OCI-LY1 (cell line): ENCODE results near the gene COLQ.

Experiments
- H2AFZ ChIP-seq: fragments of 200-600 bp; sonication (generic), shearing (Covaris generic); 2 replicates; pipeline ENCODE4 v1.6.0; 2014; ENCODE audit warnings: antibody characterized with exemption, mild to moderate bottlenecking, low read length
- H3F3A ChIP-seq: fragments of 200-600 bp; sonication (generic), shearing (Covaris generic); 2 replicates; pipeline ENCODE4 v1.6.0; 2014; ENCODE audit warnings: mild to moderate bottlenecking, antibody characterized with exemption, low read length, moderate library complexity; ENCODE audit not compliant: insufficient read depth
- H3K27ac ChIP-seq: fragments of 200-600 bp; sonication (generic); 2 replicates; pipeline ENCODE4 v1.5.1; 2014; ENCODE audit warnings: low read length, mixed run types, mild to moderate bottlenecking, low read depth; ENCODE audit not compliant: poor library complexity, severe bottlenecking
- H3K27me3 ChIP-seq: fragments of 200-600 bp; sonication (generic); 2 replicates; pipeline ENCODE4 v1.6.0; 2014; ENCODE audit warnings: antibody characterized with exemption, mild to moderate bottlenecking, low read length, moderate library complexity; ENCODE audit not compliant: insufficient read depth
- H3K36me3 ChIP-seq: fragments of 200-600 bp; sonication (generic); 2 replicates; pipeline ENCODE4 v1.6.1; 2014; ENCODE audit warnings: mild to moderate bottlenecking, antibody characterized with exemption, low read length, moderate library complexity, mixed read lengths; ENCODE audit not compliant: insufficient read depth
- H3K4me1 ChIP-seq: fragments of 200-600 bp; sonication (generic); 2 replicates; pipeline ENCODE4 v1.5.1; 2014; ENCODE audit warnings: mild to moderate bottlenecking, low read length, moderate library complexity; ENCODE audit not compliant: insufficient read depth, severe bottlenecking
- H3K4me2 ChIP-seq: fragments of 200-600 bp; sonication (generic), shearing (Covaris generic); 2 replicates; pipeline ENCODE4 v1.6.1; 2014; ENCODE audit warnings: low read length
- H3K4me3 ChIP-seq: fragments of 200-600 bp; sonication (generic); 2 replicates; pipeline ENCODE4 v1.5.1; 2014; ENCODE audit warnings: low read length, low read depth, mild to moderate bottlenecking, mixed read lengths; ENCODE audit not compliant: poor library complexity, severe bottlenecking
- H3K79me2 ChIP-seq: fragments of 200-600 bp; shearing (Covaris generic); 2 replicates; pipeline ENCODE4 v1.6.1; 2016; ENCODE audit warnings: mixed run types, low read length, mixed read lengths; ENCODE audit not compliant: insufficient read depth
- H3K9ac ChIP-seq: fragments of 200-600 bp; sonication (generic), shearing (Covaris generic); 2 replicates; pipeline ENCODE4 v1.6.1; 2014; ENCODE audit warnings: mild to moderate bottlenecking, low read length, mixed read lengths
- H3K9me2 ChIP-seq: fragments of 200-600 bp; sonication (generic), shearing (Covaris generic); 2 replicates; pipeline ENCODE4 v1.6.1; 2014; ENCODE audit warnings: low read depth, mild to moderate bottlenecking, low read length, mixed read lengths
- H3K9me3 ChIP-seq: fragments of 200-600 bp; shearing (Covaris generic); 2 replicates; pipeline ENCODE4 v1.6.1; 2014; ENCODE audit warnings: low read length, mixed read lengths
- H4K20me1 ChIP-seq: fragments of 200-600 bp; sonication (generic), shearing (Covaris generic); 2 replicates; pipeline ENCODE4 v1.6.0; 2016; ENCODE audit warnings: mild to moderate bottlenecking, low read length; ENCODE audit not compliant: insufficient read depth
- CTCF ChIP-seq: fragments of 200-600 bp; sonication (generic), shearing (Covaris generic); IDR thresholded peaks from 2 replicates; pipeline ENCODE4 v1.5.1; 2017; ENCODE audit warnings: mild to moderate bottlenecking, antibody characterized with exemption, low read length, moderate library complexity, mixed read lengths
- EZH2 ChIP-seq: fragments of 200-600 bp; sonication (generic), shearing (Covaris generic); IDR thresholded peaks from 2 replicates; pipeline ENCODE4 v1.8.0; 2017; ENCODE audit warnings: borderline replicate concordance, mixed run types, mild to moderate bottlenecking, antibody characterized with exemption, low read length, moderate library complexity, mixed read lengths

Gene COLQ

GRCh38 chr3:15499536-15499935 lies 22.0 kb downstream of the COLQ start:
- Histone ChIP-seq H3K9me3 (no peaks in the 10 kb centered on the region), H3K27ac (no peak overlapping the region), H4K20me1 (no peaks in the 10 kb centered on the region), H3K9ac (no peak overlapping the region), H3K4me1 (no peaks in the 10 kb centered on the region), H3K4me3 (no peak overlapping the region), H3F3A (no peaks in the 10 kb centered on the region), H3K4me2 (no peak overlapping the region), H3K79me2 (no peaks in the 10 kb centered on the region), H3K9me2 (no peaks in the 10 kb centered on the region), H2AFZ (no peak overlapping the region), H3K36me3 (no peaks in the 10 kb centered on the region), H3K27me3 (peaks cover 11% of the 10 kb centered on the region)
- TF ChIP-seq EZH2 = no peak
- no peak for TF ChIP-seq CTCF

- no peak overlapping the region for H3K27ac ChIP-seq
- no peaks in the 10 kb centered on the region for H3K79me2 ChIP-seq
- no peaks in the 10 kb centered on the region for H4K20me1 ChIP-seq
- TF ChIP-seq CTCF (no peak), EZH2 (no peak)
- H3K9me3 ChIP-seq = no peaks in the 10 kb centered on the region
- no peaks in the 10 kb centered on the region for H3F3A ChIP-seq
- H3K4me2 ChIP-seq = no peak overlapping the region
- no peaks in the 10 kb centered on the region for H3K36me3 ChIP-seq
- H3K9ac ChIP-seq = no peak overlapping the region
- H3K4me3 ChIP-seq = no peak overlapping the region
- H3K27me3 ChIP-seq = peaks cover 11% of the 10 kb centered on the region; the same call in 1 of the 2 replicates
- H2AFZ ChIP-seq = no peak overlapping the region
- H3K4me1 ChIP-seq = no peaks in the 10 kb centered on the region
- H3K9me2 ChIP-seq = no peaks in the 10 kb centered on the region
These were observed 22.9 kb downstream of the COLQ start for GRCh38 chr3:15498431-15499214.

- Histone ChIP-seq H3K4me2 (no peak overlapping the region), H3K9ac (no peak overlapping the region), H3K9me3 (no peaks in the 10 kb centered on the region), H2AFZ (no peak overlapping the region), H3K27me3 (peaks cover 11% of the 10 kb centered on the region; the same call in 1 of the 2 replicates), H3K27ac (no peak overlapping the region), H3K4me1 (no peaks in the 10 kb centered on the region), H3K9me2 (no peaks in the 10 kb centered on the region), H3K4me3 (no peak overlapping the region), H3K36me3 (no peaks in the 10 kb centered on the region), H4K20me1 (no peaks in the 10 kb centered on the region), H3F3A (no peaks in the 10 kb centered on the region), H3K79me2 (no peaks in the 10 kb centered on the region)
- TF ChIP-seq EZH2 (no peak), CTCF (no peak)
These were observed 23.5 kb downstream of the COLQ start for GRCh38 chr3:15497964-15498363.
